HG02763 (cell line): ENCODE results near the gene SLC22A7.

ENCODE experiments used
- ATAC-seq: cut with Tn5 transposase; IDR thresholded peaks from one replicate; pipeline ENCODE4 v1.9.1; 2021; ENCODE audit warnings: mild to moderate bottlenecking, moderate library complexity; ENCODE audit not compliant: unreplicated experiment

SLC22A7 gene

GRCh38 chr6:43282636-43283513 lies 15.2 kb upstream of the SLC22A7 start:
- ATAC-seq, result no peak

- ATAC-seq, result no peak
These were observed 14.6 kb upstream of the SLC22A7 start for GRCh38 chr6:43283514-43283901.

- no peak for ATAC-seq
These were observed 14.2 kb upstream of the SLC22A7 start for GRCh38 chr6:43283905-43284304.

- ATAC-seq, result no peak
These were observed 12.9 kb upstream of the SLC22A7 start for GRCh38 chr6:43284991-43285781.

- ATAC-seq, result no peak
These were observed 12.2 kb upstream of the SLC22A7 start for GRCh38 chr6:43285832-43286231.

- ATAC-seq, result no peak
These were observed 11.5 kb upstream of the SLC22A7 start for GRCh38 chr6:43286456-43286979.

GRCh38 chr6:43286980-43287716 lies 10.9 kb upstream of the SLC22A7 start:
- no peak for ATAC-seq

- no peak for ATAC-seq
These were observed 10.1 kb upstream of the SLC22A7 start for GRCh38 chr6:43287717-43288679.

GRCh38 chr6:43290339-43290904 lies 7.6 kb upstream of the SLC22A7 start:
- ATAC-seq, result no peak

GRCh38 chr6:43290905-43291355 lies 7.1 kb upstream of the SLC22A7 start:
- ATAC-seq, result no peak

GRCh38 chr6:43291708-43292107 lies 6.4 kb upstream of the SLC22A7 start:
- no peak for ATAC-seq

GRCh38 chr6:43292341-43292740 lies 5.7 kb upstream of the SLC22A7 start:
- no peak for ATAC-seq

- no peak for ATAC-seq
These were observed 5.2 kb upstream of the SLC22A7 start for GRCh38 chr6:43292763-43293318.

- no peak for ATAC-seq
These were observed 4.4 kb upstream of the SLC22A7 start for GRCh38 chr6:43293698-43294097.

- no peak for ATAC-seq
These were observed 3.5 kb upstream of the SLC22A7 start for GRCh38 chr6:43294536-43294935.

GRCh38 chr6:43295456-43295855 lies 2.6 kb upstream of the SLC22A7 start:
- ATAC-seq, result no peak

GRCh38 chr6:43296780-43297497 lies 1.1 kb upstream of the SLC22A7 start:
- no peak for ATAC-seq

- ATAC-seq, result no peak
These were observed 691 bp downstream of the SLC22A7 start for GRCh38 chr6:43298565-43299337.
